ENCODE results near the gene TLE7. TPM values are rescaled to one million over a fixed set of nuclear protein-coding genes. Genes with fewer than 3 reads are reported as not detected.

Gene TLE7
- total RNA-seq, 2 experiments from 2014 or later: not detected

- ChIA-PET POLR2A (no interaction called here), CTCF (interaction anchor here (0.6 to 4.8 kb wide), 28 partner anchors 9 to 1246 kb away, joined by 3 to 86 read pairs (median 4); partner anchors contain the start of gene CALB2)
- Mint-ChIP-seq H3K27me3 (peaks cover 32% of the 10 kb centered on the region), H3K9me3 (ENCODE audit: low read depth) (no peaks in the 10 kb centered on the region), H3K4me1 (no peaks in the 10 kb centered on the region), H3K27ac (no peak overlapping the region), H3K4me3 (no peak overlapping the region), H3K36me3 (ENCODE audit: low read depth) (no peaks in the 10 kb centered on the region)
- intact Hi-C loops (cut with DNase I, micrococcal nuclease): loop anchor here (1.0 to 5.0 kb wide), 5 partner anchors 87 to 198 kb away; no protein-coding TSS in a partner anchor
- DNase-seq (peak; percentile 82), ATAC-seq (peak; percentile 85)
Observed at GRCh38 chr16:71412270-71413160, 29.3 kb downstream of the TLE7 start.

- H3K36me3 Mint-ChIP-seq (ENCODE audit: low read depth): no peaks in the 10 kb centered on the region
- no peaks in the 10 kb centered on the region for H3K9me3 Mint-ChIP-seq (ENCODE audit: low read depth)
- intact Hi-C loops (cut with DNase I, micrococcal nuclease): loop anchor here in 1 of 2 experiments (5.0 kb wide), 1 partner anchor 127 kb away; no protein-coding TSS in a partner anchor
- POLR2A ChIA-PET: no interaction called here
- peaks cover 25% of the 10 kb centered on the region for H3K27me3 Mint-ChIP-seq
- H3K4me3 Mint-ChIP-seq: no peak overlapping the region
- DNase-seq (no peak), ATAC-seq (no peak)
- CTCF ChIA-PET: interaction anchor here (4.8 kb wide), 1 partner anchor 89 kb away, joined by 86 read pairs; no protein-coding TSS in a partner anchor
- H3K4me1 Mint-ChIP-seq: peaks cover 6% of the 10 kb centered on the region
- H3K27ac Mint-ChIP-seq: no peak overlapping the region
Observed at GRCh38 chr16:71410146-71410545, 31.7 kb downstream of the TLE7 start.

- intact Hi-C loops (cut with DNase I, micrococcal nuclease): no loop called here
- H3K9me3 Mint-ChIP-seq (ENCODE audit: low read depth): no peaks in the 10 kb centered on the region
- no peak for DNase-seq
- no peak overlapping the region for H3K27ac Mint-ChIP-seq
- CTCF ChIA-PET: interaction anchor here (0.6 kb wide), 1 partner anchor 63 kb away, joined by 3 read pairs; no protein-coding TSS in a partner anchor
- no peak for ATAC-seq
- no peak overlapping the region for H3K4me3 Mint-ChIP-seq
- peaks cover 6% of the 10 kb centered on the region for H3K4me1 Mint-ChIP-seq
- H3K36me3 Mint-ChIP-seq (ENCODE audit: low read depth): no peaks in the 10 kb centered on the region
- POLR2A ChIA-PET: no interaction called here
- peaks cover 26% of the 10 kb centered on the region for H3K27me3 Mint-ChIP-seq
Observed at GRCh38 chr16:71409011-71409775, 32.7 kb downstream of the TLE7 start.

- no peaks in the 10 kb centered on the region for H3K9me3 Mint-ChIP-seq (ENCODE audit: low read depth)
- POLR2A ChIA-PET: no interaction called here
- no peak overlapping the region for H3K4me3 Mint-ChIP-seq
- H3K27me3 Mint-ChIP-seq: peaks cover 25% of the 10 kb centered on the region
- no peaks in the 10 kb centered on the region for H3K36me3 Mint-ChIP-seq (ENCODE audit: low read depth)
- ATAC-seq: no peak
- CTCF ChIA-PET: no interaction called here
- intact Hi-C loops (cut with DNase I, micrococcal nuclease): no loop called here
- H3K27ac Mint-ChIP-seq: no peak overlapping the region
- no peak for DNase-seq
- peaks cover 6% of the 10 kb centered on the region for H3K4me1 Mint-ChIP-seq
Observed at GRCh38 chr16:71408536-71408935, 33.3 kb downstream of the TLE7 start.

- Mint-ChIP-seq H3K4me3 (no peak overlapping the region), H3K9me3 (ENCODE audit: low read depth) (no peaks in the 10 kb centered on the region), H3K36me3 (ENCODE audit: low read depth) (no peaks in the 10 kb centered on the region), H3K27me3 (peaks cover 24% of the 10 kb centered on the region), H3K27ac (no peak overlapping the region), H3K4me1 (peaks cover 6% of the 10 kb centered on the region)
- DNase-seq (no peak), ATAC-seq (no peak)
- POLR2A ChIA-PET: no interaction called here
- CTCF ChIA-PET: interaction anchor here (1.1 to 1.9 kb wide), 4 partner anchors 21 to 204 kb away, joined by 3 to 8 read pairs (median 4); no protein-coding TSS in a partner anchor
- intact Hi-C loops (cut with DNase I, micrococcal nuclease): no loop called here
Observed at GRCh38 chr16:71407731-71408130, 34.1 kb downstream of the TLE7 start.

GRCh38 chr16:71406724-71407123, 35.1 kb downstream of the TLE7 start:
- ChIA-PET CTCF (interaction anchor here (1.1 to 1.9 kb wide), 5 partner anchors 22 to 205 kb away, joined by 3 to 8 read pairs (median 3); no protein-coding TSS in a partner anchor), POLR2A (no interaction called here)
- Mint-ChIP-seq H3K36me3 (ENCODE audit: low read depth) (no peaks in the 10 kb centered on the region), H3K4me1 (peaks cover 6% of the 10 kb centered on the region), H3K4me3 (no peak overlapping the region), H3K9me3 (ENCODE audit: low read depth) (no peaks in the 10 kb centered on the region), H3K27ac (no peak overlapping the region), H3K27me3 (peaks cover 22% of the 10 kb centered on the region)
- intact Hi-C loops (cut with DNase I, micrococcal nuclease): no loop called here
- DNase-seq (no peak), ATAC-seq (no peak)

GRCh38 chr16:71406316-71406715, 35.5 kb downstream of the TLE7 start:
- intact Hi-C loops (cut with DNase I, micrococcal nuclease): no loop called here
- no peak for DNase-seq
- CTCF ChIA-PET: interaction anchor here (1.2 to 1.9 kb wide), 3 partner anchors 61 to 205 kb away, joined by 3 to 8 read pairs (median 3); no protein-coding TSS in a partner anchor
- no peak for ATAC-seq
- Mint-ChIP-seq H3K27me3 (peaks cover 23% of the 10 kb centered on the region), H3K4me1 (peaks cover 6% of the 10 kb centered on the region), H3K4me3 (no peak overlapping the region), H3K9me3 (ENCODE audit: low read depth) (no peaks in the 10 kb centered on the region), H3K36me3 (ENCODE audit: low read depth) (no peaks in the 10 kb centered on the region), H3K27ac (no peak overlapping the region)
- POLR2A ChIA-PET: no interaction called here

GRCh38 chr16:71404364-71404763, 37.5 kb downstream of the TLE7 start:
- Mint-ChIP-seq H3K27ac (no peak overlapping the region), H3K27me3 (peaks cover 26% of the 10 kb centered on the region), H3K36me3 (ENCODE audit: low read depth) (no peaks in the 10 kb centered on the region), H3K9me3 (ENCODE audit: low read depth) (no peaks in the 10 kb centered on the region), H3K4me3 (no peak overlapping the region), H3K4me1 (peaks cover 6% of the 10 kb centered on the region)
- ATAC-seq (no peak), DNase-seq (no peak)
- intact Hi-C loops (cut with DNase I, micrococcal nuclease): no loop called here
- POLR2A ChIA-PET: no interaction called here
- CTCF ChIA-PET: interaction anchor here (1.8 kb wide), 1 partner anchor 8 kb away, joined by 8 read pairs; no protein-coding TSS in a partner anchor

GRCh38 chr16:71402674-71403073, 39.2 kb downstream of the TLE7 start:
- ChIA-PET POLR2A (no interaction called here), CTCF (interaction anchor here (1.8 kb wide), 1 partner anchor 10 kb away, joined by 8 read pairs; no protein-coding TSS in a partner anchor)
- ATAC-seq: no peak
- Mint-ChIP-seq H3K27me3 (peaks cover 16% of the 10 kb centered on the region), H3K4me1 (peaks cover 6% of the 10 kb centered on the region), H3K36me3 (ENCODE audit: low read depth) (no peaks in the 10 kb centered on the region), H3K9me3 (ENCODE audit: low read depth) (no peaks in the 10 kb centered on the region), H3K27ac (no peak overlapping the region), H3K4me3 (no peak overlapping the region)
- intact Hi-C loops (cut with DNase I, micrococcal nuclease): no loop called here
- DNase-seq: no peak

- ChIA-PET POLR2A (no interaction called here), CTCF (no interaction called here)
- Mint-ChIP-seq H3K36me3 (ENCODE audit: low read depth) (no peaks in the 10 kb centered on the region), H3K27ac (no peak overlapping the region), H3K4me3 (no peak overlapping the region), H3K27me3 (peaks cover 15% of the 10 kb centered on the region), H3K4me1 (peaks cover 6% of the 10 kb centered on the region), H3K9me3 (ENCODE audit: low read depth) (no peaks in the 10 kb centered on the region)
- DNase-seq: no peak
- ATAC-seq: no peak
- intact Hi-C loops (cut with DNase I, micrococcal nuclease): no loop called here
Observed at GRCh38 chr16:71402007-71402406, 39.8 kb downstream of the TLE7 start.

GRCh38 chr16:71399801-71400563, 41.9 kb downstream of the TLE7 start:
- intact Hi-C loops (cut with DNase I, micrococcal nuclease): no loop called here
- Mint-ChIP-seq H3K27me3 (peaks cover 10% of the 10 kb centered on the region), H3K4me3 (no peak overlapping the region), H3K4me1 (no peaks in the 10 kb centered on the region), H3K9me3 (ENCODE audit: low read depth) (no peaks in the 10 kb centered on the region), H3K36me3 (ENCODE audit: low read depth) (no peaks in the 10 kb centered on the region), H3K27ac (no peak overlapping the region)
- ChIA-PET CTCF (no interaction called here), POLR2A (no interaction called here)
- no peak for ATAC-seq
- no peak for DNase-seq
